Activated CD4-positive, alpha-beta T cell treated with anti-CD3 and anti-CD28 coated beads, Interleukin-2, Interleukin-4, amounts not matched to agents 100 ng/mL and 50 ng/mL, durations not matched to agents 16 hours and 8 hours (primary cell): ENCODE results near the gene HOXB8.

Source experiments
- DNase-seq: peaks from one replicate; pipeline ENCODE4 v3.0.0-alpha.2; 2020; ENCODE audit warnings: low spot score

Gene HOXB8

DNA sequence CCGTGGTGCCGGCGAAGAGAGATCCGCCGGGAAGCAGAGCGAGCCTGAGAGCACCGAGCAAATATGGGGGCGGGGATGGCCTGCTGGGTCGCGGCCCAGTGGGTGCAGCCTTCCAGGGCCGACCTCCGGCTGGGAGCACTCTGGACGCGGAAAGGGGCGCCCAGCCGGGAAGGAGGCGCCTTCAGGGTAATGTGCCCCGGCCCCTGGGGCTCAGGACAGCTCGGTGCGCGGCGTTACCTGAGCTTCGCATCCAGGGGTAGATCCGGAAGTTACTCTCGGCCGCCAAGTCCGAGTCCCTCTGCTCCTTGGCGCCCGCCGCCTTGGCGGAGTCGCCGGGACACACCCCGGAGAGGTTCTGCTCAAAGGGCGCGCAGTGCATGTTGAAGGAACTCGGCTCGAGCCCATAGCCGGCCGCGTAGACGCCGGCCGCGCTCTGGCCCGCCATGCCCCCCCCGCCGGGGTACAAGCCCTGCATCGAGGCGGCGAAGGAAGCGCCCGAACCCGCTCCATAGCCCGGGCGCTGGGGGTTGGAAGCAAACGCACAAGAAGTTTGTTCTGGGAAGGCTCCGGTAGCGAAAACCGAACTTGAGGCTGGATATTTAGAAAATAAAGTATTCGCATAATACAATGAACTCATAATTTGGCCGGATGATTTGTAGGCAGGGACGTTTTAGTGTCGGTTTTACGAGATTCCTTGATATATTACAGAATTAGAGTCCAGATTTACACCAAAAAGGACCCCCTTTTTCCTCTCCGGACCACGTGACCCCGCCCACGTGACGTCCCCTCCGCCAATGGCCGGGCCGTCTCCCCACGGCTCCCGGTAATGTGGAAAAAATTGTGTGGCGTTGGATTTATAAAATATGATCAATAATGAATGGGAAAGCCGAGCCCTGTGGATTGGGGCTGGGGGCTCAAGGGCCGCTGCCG is 4.5 kb downstream of the HOXB8 start, which contains the start of gene HOXB7:
HOXB7 (minus strand) TSS at position 736 of the 930 bp plus-strand sequence; CDS start at position 637, 99 bp downstream.
- peak; percentile 67 for DNase-seq

GRCh38 chr17:48609759-48610281 is 5.3 kb downstream of the HOXB8 start:
- DNase-seq, result no peak

DNA sequence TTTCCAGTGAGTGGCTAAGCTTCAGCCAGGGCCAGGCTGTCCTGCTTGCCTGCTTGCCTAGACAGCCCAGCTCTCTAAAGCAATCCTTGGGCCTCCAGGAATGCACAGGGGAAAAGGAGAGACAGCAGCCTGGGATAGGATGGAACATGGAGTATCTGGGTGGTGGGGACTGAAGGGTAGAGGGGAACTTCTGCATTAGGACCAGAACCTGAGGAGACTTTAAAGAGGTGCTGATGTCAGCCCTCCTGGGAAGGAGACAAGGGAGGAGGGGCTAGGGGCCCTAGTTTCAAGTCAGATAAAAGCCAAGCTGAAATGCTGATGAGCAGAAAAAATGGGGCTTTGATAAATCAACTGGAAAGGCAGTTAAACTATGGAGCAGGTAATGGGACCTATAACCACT is 6.1 kb downstream of the HOXB8 start:
- DNase-seq, result no peak

- no peak for DNase-seq
Observed at GRCh38 chr17:48608494-48608834, 6.6 kb downstream of the HOXB8 start.

DNA sequence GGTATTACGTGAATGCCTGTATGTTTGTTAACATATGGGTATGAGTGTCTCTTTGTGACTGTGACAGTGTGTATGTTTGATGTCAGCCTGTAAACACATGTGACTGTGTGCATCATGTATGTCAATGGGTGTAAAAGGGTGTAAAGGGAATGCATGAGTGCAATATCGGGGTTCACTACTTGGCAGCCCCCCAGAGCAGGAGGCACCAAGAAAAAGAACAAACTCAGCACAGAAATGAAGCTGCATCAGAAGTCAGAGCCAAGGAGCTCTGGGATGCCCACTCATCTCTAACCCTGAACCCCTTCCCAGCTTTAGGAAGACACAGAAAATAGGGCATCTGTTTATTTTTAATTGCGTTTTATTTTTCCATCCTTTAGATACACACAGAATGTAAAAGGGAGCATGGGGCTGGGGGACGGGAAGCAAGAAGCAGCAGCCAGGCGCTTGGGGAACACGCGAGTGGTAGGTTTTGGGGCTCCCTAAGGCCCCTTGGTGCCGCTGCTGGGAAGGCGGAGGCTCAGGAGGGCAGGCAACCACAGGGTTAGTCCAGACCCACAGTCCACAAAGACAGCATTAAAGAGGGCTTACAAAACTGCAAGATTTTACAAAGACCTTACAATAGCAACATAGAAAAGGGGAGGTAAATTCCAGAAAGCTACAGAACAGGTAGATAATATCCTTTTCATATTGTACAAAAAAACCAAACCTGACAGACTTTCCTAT is 8.0 kb downstream of the HOXB8 start:
- DNase-seq, result no peak

DNA sequence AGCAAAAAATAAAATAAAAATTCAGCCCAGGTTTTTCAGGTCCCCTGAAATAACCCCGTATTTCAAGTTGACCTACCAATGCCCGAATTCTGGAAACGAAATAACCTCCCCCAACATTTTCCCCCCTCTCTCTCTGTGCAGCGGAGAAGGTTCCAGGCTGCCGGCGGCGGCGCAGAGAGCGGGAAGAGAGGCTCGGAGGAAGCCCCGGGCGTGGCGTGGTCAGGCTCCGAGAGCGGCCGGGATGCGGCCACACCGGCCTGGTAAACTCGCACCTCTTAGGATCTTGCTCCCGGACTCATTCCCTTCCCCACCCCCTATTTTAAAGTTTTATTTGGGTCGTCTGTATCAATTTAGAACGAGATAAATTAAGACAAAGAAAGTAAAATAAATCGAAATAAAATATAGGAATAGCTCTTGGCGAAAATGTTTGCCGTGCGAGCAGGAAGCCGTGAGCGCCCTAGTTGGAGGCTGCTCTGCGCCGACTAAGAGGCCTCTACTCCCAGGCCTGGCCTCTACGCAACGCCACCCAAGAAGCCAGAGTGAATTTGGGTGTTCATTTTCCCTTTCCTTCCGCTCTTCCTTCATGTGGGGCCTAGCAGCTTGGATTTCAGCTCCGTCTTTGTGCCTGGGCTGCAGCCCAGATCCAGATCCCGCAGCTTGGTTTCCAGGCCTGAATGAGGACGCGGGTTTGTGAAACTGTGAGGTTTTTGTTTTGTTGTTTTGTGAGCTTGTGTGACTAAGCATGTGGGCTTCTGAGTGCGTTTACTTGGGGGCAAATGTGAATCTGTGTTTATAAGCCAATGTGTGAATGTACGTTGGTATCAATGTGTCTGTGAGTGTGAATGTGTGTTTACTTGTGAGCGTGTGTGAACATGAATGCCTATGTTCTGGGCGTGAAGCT is 8.9 kb downstream of the HOXB8 start:
- DNase-seq, result no peak

GRCh38 chr17:48605409-48605919 is 9.6 kb downstream of the HOXB8 start:
- DNase-seq, result no peak

DNA sequence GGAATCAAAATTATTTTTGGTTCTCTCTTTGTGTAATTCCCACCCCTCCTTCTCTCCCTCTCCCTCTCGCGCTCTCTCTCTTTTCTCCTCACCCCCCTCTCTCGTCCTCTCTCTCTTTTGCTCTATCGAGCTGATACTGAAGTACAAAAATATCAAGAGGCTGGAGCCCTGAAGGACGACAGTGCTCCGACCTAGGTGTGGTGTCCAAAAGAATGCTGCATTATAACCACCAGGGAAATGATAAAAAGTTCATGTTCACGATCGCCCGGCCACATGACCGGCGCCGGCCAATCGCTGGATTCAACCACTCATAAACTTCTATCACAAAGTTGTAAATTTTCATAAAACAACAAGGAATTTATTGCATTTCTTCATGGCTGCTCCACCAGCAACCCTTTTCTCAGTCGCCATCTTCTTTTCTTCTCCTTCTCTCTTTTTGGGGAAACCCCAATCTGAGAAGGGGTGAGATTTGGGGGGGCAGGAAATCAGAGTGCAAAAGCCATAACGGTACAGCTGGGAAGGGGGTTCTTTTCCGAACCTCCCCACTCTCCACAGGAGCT is 10.2 kb downstream of the HOXB8 start, which contains the start of gene HOXB6:
HOXB6 (minus strand) TSS at position 217 of the 560 bp plus-strand sequence. CDS start 6,836 bp downstream, outside the sequence.
- DNase-seq, result no peak

DNA sequence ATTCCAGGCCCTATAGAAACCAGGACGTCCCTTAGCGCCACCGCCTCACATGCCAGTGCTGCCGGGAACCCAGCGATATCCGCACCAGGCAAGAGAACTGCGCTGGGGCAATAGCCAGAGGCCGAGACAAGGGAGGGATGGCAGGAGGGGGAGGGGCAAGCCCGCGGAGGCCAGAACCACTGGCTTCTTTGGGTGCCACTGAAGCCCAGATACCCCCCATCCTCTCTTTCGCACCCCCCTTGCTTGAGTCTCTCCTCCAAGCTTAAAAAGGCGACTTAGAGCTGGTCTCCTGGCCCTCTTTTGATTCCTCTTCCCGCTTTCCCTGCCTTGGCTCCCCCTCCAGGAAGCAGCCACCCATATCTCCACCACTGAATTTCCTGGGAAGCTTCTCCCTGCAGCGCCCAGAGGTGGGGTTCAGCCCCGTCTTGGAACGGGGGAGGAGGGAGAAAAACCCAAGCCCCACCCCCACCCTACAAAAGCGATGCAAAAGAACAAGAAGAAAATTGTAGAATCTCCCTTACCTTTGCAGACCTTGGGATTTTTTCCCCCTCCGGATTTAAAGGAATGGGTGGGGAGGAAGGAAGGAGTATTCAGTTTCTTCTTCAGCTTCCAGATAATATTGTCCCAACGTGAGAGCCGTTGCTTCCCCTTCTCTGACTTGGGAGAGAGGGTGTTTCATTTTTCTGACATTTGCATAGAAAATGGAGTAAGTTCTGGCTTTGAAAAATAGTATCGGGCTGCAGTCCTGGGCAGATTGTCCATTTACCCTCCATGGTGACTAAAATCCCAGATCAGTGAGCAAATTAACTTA is 10.9 kb downstream of the HOXB8 start:
- DNase-seq, result no peak

DNA sequence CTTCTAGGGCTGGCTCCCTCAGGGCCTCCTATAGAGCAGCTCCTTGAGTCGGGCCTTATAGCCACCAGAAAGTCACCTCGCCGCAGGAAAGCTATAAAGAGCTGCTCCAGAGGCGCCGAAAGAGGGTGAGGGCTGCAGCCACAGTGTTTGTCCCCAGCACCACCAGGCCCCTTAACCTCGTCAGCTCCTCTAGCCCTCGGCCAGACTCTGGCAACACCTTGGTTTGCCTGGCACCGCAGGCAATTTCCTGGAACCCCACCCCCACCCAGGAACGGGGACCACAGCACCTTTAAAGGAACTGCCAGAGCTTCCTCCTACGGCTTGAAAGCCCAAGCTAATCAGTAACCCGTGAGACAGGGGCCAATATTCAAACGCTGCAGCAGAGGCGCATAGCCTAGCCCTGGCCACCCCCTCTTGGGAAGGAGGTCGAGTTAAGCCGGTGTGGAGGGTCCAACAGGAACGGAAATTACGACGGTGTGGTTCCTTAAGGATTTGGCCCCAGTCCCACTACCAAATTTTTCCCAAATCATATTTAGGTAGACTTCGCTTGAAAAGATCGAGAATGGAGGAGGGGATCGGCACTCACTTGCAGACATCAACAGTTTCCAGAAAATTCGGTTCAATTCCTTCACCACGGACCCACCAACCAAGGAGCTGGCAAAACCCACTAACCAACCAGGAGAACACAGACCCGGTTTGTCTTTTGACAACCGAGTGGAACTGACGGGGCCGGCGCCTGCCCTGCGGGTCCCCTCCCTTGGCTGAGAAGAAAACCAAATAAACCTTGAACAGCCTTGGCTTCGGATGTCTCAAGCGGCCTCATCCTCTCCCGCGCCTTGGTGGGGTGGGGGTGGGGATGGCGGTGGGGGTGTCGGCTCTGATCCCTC is 13.3 kb downstream of the HOXB8 start:
- no peak for DNase-seq

GRCh38 chr17:48601207-48601538 is 13.9 kb downstream of the HOXB8 start:
- DNase-seq, result no peak

GRCh38 chr17:48600244-48601098 is 14.6 kb downstream of the HOXB8 start:
- DNase-seq, result no peak

- DNase-seq, result no peak
Observed at GRCh38 chr17:48599354-48599753, 15.7 kb downstream of the HOXB8 start.

DNA sequence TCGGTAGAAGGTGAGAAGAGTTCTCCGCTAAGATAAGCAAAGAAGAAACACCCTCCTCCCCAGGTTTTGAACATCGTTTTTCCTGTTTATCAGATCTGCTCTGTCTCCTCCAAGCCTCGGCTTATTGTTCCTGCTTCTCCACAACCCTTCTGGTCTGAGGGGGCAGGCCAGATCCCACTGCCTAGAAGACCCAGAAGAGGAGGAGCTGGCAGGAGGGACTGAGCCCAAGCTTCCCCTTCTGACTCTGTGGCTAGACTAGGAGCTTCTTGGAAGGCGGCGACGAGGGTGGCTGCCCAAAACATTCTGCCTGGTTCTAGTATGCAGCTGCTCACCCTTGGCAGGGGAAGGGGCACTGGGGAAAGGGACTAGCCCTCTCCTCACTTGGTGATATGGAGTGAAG is 16.4 kb downstream of the HOXB8 start:
- no peak for DNase-seq

GRCh38 chr17:48597778-48598631 is 17.1 kb downstream of the HOXB8 start:
- no peak for DNase-seq

DNA sequence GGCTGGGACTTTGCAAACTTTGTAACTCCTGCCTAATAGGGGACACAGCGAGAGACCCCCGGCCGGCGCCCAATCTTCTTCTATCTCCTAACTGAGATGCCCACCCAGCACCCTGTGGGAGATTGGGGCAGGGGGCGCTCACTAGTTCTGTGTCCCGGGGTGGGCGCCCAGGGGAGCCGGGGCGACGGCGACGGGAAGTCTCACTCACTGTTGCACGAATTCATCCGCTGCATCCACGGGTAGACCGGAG is 17.6 kb downstream of the HOXB8 start:
- no peak for DNase-seq

DNA sequence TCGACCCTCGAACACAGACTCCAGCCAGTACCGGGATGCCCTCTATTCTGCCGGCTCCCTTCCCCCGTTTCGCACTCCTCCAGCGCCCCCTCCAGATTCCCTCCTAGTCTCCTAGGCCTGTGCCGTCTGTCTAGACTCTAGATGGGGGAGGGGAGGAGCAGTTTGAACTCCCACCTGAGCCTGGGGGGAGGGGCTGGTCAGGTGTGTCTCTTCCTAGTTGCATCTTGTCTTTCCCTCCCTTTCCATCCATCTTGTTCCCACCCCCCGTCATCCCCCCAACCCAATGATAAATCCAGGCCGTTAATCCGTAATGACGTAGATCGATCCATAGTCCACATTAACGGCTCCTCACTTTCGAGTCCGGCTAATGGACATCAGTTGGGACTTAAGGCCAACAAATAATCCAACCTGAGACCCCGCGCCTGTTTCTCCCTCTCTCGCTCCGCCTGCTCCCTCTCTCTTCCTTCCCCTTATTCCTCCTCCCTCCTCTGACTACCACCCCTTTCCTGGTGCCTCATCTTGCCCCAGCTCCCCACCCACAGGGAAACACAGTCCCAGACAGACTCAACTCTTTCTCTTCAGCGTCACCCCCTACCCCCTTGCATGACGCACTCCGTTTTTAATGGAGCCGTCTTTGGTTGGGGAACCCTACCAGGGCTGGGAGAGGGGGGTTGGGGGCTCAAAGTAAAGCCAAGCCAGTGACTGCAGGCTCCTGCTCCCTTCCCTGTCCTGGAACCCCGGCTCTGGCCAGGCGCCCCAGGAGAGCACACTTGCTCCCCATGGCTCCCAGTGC is 18.2 kb downstream of the HOXB8 start:
- DNase-seq, result no peak
